Measurements from ENCODE around the gene PRKG1. TPM values are rescaled to one million over a fixed set of nuclear protein-coding genes. Genes with fewer than 3 reads are reported as not detected.
"Not testable (repeated sequence)": the region's sequence is repeated elsewhere in the genome, so short reads cannot be mapped to it uniquely, and the experiment has no call there.

Gene PRKG1
- total and polyA plus RNA-seq, 8 donors, result 1.2 to 9.6 (median 2.9) TPM

DNA sequence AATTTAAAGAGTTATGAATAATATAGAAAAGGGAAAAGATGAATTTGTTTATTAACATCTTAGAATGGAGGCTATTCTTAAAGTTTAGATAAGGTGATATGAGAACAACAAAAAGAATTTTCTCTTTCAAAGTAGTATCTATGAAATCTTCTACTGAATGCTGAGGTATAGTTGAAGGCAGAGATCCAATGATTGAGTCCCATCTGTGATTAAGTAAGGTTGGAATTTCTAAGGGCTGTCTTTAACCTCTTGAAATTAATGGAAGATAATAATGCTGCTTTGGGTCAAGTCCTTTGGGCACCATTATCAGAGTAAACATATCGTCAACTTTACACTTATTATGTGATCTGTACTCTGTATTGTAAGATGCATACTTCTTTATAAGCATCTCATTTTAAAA is 307.9 kb downstream of the PRKG1 start:
- H3K27ac ChIP-seq, result no peak overlapping the region
- no peak for FAIRE-seq
- DNase-seq, result no peak
- ATAC-seq, result no peak
- 78 to 94% methylated on average over 1 of the region's 1 CpG for WGBS, 2 donors
- TF ChIP-seq, protein P1, sequence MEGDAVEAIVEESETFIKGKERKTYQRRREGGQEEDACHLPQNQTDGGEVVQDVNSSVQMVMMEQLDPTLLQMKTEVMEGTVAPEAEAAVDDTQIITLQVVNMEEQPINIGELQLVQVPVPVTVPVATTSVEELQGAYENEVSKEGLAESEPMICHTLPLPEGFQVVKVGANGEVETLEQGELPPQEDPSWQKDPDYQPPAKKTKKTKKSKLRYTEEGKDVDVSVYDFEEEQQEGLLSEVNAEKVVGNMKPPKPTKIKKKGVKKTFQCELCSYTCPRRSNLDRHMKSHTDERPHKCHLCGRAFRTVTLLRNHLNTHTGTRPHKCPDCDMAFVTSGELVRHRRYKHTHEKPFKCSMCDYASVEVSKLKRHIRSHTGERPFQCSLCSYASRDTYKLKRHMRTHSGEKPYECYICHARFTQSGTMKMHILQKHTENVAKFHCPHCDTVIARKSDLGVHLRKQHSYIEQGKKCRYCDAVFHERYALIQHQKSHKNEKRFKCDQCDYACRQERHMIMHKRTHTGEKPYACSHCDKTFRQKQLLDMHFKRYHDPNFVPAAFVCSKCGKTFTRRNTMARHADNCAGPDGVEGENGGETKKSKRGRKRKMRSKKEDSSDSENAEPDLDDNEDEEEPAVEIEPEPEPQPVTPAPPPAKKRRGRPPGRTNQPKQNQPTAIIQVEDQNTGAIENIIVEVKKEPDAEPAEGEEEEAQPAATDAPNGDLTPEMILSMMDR (IDR thresholded peaks at IDR 0.05), result no peak
- H3K4me1 ChIP-seq, result peaks cover 0 to 11% (median 3%) of the 10 kb centered on the region in 3 donors
- no peak overlapping the region for H3K4me3 ChIP-seq
- H3K27me3 ChIP-seq, result no peaks in the 10 kb centered on the region
- no peaks in the 10 kb centered on the region for H3K9me3 ChIP-seq
- intact Hi-C loops (cut with DNase I), result no loop called here
- H3K36me3 ChIP-seq, result no peaks in the 10 kb centered on the region

DNA sequence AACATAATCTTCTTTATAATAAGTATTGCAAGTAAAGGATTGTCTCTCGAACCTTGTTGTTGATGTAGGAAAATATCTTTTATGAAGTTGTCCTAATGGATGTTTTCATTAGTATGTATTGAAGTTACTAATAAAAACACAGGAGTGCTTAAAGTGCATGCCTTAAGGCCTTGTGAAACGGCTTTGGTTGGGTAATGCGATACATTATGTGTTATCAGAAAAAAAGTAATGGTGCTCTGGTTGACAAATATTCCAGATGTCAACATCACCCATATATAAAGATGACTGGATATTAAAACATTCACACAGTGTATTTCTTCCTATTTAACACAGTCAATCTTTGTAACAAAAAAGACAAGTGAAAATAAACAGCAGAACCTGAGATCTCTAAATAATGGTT is 310.7 kb downstream of the PRKG1 start:
- Histone ChIP-seq H3K4me3 (no peak overlapping the region), H3K27ac (no peak overlapping the region), H3K27me3 (no peaks in the 10 kb centered on the region), H3K9me3 (no peaks in the 10 kb centered on the region), H3K36me3 (no peaks in the 10 kb centered on the region), H3K4me1 (peaks cover 0 to 10% (median 0%) of the 10 kb centered on the region in 3 donors)
- no peak for FAIRE-seq
- WGBS, 2 donors, result 90 to 94% methylated on average over 3 of the region's 3 CpGs
- ATAC-seq, result no peak
- intact Hi-C loops (cut with DNase I), result no loop called here
- DNase-seq, result no peak
- TF ChIP-seq, protein P1 (IDR thresholded peaks at IDR 0.05), result no peak

DNA sequence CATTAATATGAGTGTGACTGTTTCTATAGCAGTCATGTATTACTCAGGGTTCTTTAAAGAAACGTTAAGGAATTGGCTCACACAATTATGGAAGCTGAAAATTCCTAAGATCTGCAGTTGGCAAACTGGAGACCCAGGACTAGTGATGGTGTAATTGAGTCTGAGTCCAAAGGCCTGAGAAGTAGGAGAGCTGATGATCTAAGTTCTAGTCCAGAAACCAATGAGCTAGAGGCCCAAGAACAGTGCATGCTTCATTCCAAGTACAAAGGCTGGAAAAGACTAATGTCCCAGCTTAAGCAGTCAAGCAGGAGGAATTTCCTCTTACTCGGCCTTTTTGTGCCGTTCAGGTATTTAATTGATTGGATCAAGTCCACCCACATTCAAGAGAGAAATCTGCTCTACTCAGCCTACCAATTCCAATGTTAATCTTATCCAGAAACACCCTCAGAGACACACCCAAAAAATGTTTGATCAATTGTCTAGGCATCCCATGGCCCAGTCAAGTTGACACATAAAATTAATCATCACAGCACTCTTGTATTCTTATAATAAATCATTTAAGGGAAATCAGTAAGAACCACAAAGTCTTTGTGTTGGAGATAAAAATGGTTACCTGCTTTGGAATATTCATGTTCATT is 312.1 kb downstream of the PRKG1 start:
- ATAC-seq (no peak), DNase-seq (no peak), FAIRE-seq (no peak)
- TF ChIP-seq, protein P1 (IDR thresholded peaks at IDR 0.05), result no peak
- no peak overlapping the region for H3K4me3 ChIP-seq
- intact Hi-C loops (cut with DNase I), result no loop called here
- H3K27ac ChIP-seq, result no peak overlapping the region
- no peaks in the 10 kb centered on the region for H3K27me3 ChIP-seq
- no peaks in the 10 kb centered on the region for H3K36me3 ChIP-seq
- H3K9me3 ChIP-seq, result no peaks in the 10 kb centered on the region
- WGBS, 2 donors, result 59 to 69% methylated on average over 3 of the region's 3 CpGs
- H3K4me1 ChIP-seq, result peaks cover 0 to 10% (median 0%) of the 10 kb centered on the region in 3 donors

DNA sequence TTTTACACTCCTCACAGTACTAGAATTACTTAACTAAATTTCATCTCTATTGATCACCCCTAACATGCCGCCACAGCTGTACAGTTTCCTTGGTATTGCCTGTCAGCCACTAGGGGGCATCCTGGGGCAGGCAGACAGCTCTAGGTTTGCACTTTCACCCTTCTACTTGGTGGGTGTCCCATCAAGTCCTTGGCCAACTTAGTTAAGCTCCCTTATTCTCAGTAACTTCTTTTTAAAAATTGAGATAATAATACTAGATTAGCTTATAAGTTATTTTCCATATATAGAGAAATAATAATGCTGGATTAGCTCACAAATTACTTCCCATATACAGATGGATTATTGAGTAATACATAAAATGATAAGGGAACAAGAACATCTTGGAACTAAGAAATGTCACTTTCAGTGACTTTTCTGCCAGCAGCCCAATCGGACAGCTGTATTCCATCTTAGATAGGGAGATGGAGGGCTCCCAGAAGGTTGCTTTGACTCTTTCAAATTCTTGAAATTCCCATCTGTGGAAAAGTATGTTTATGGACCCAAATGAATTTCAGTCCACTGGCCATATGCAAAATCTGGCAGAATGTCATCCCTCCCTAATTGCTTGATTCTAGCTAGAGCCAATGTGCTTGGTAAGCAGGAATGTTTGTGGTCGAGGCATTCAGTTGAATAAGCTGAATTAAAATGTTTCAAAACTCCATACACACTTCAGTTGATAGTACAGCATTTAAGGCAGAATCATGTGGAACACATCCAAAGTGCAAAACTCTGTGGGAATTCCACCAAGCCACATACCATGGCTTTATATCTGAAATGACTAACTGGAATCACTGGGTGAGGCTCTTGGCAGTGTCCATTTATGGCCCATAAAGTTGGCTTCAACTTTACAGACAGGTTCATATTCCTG is 315.4 kb downstream of the PRKG1 start:
- no peak overlapping the region for H3K27ac ChIP-seq
- H3K36me3 ChIP-seq, result no peaks in the 10 kb centered on the region
- TF ChIP-seq, protein P1 (IDR thresholded peaks at IDR 0.05), result peak; percentile 20 to 50 (median 28)
- no peak overlapping the region for H3K4me3 ChIP-seq
- DNase-seq (peak in 3 of 6 donors; percentile 10 to 50 (median 23)), FAIRE-seq (peak; percentile 66), ATAC-seq (peak; percentile 60 to 81 (median 73))
- peaks cover 0 to 10% (median 0%) of the 10 kb centered on the region in 3 donors for H3K4me1 ChIP-seq
- WGBS, 2 donors, result 67 to 78% methylated on average over 3 of the region's 3 CpGs
- H3K27me3 ChIP-seq, result no peaks in the 10 kb centered on the region
- intact Hi-C loops (cut with DNase I), result no loop called here
- H3K9me3 ChIP-seq, result no peaks in the 10 kb centered on the region

DNA sequence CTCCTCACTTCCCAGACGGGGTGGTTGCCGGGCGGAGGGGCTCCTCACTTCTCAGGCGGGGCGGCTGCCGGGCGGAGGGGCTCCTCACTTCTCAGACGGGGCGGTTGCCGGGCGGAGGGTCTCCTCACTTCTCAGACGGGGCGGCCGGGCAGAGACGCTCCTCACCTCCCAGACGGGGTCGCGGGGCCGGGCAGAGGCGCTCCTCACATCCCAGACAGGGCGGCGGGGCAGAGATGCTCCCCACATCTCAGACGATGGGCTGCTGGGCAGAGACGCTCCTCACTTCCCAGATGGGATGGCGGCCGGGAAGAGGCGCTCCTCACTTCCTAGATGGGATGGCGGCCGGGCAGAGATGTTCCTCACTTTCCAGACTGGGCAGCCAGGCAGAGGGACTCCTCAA is 318.7 kb downstream of the PRKG1 start:
- H3K27ac ChIP-seq; ATAC-seq; intact Hi-C loops (cut with DNase I); H3K9me3 ChIP-seq; H3K36me3 ChIP-seq; FAIRE-seq; H3K27me3 ChIP-seq; H3K4me3 ChIP-seq: not testable (repeated sequence)
- peaks cover 8 to 16% (median 12%) of the 10 kb centered on the region in 3 donors for H3K4me1 ChIP-seq
- 99% methylated on average over 20 to 29 of the region's 29 CpGs for WGBS, 2 donors
- DNase-seq, result peak in 1 of 6 donors; percentile 32
